C4-2B (cell line): Measurements from ENCODE around the gene MYH16.

Source experiments
- CTCF ChIP-seq: fragments of 450-650 bp; conservative IDR thresholded peaks from 2 replicates; pipeline ENCODE4 v1.5.1; 2017; ENCODE audit warnings: mild to moderate bottlenecking
- ZFX ChIP-seq: fragments of 450-650 bp; IDR thresholded peaks from 2 replicates; pipeline ENCODE4 v1.6.1; 2017

- TF ChIP-seq CTCF (no peak), ZFX (no peak)
Measured at GRCh38 chr7:99272476-99273045, at the start of gene MYH16.
